Natural killer cell (primary cell): Measurements from ENCODE around the gene PPDPF. TPM values are rescaled to one million over a fixed set of nuclear protein-coding genes. Genes with fewer than 3 reads are reported as not detected.

Experiments used
- ATAC-seq, 3 donors: fragments of 150-1000 bp in 2 of 3; fragments of 200-7000 bp in 1 of 3; cut with Tn5 transposase; 1 replicate in 1 of 3; 2 replicates in 2 of 3; pipeline ENCODE4 v1.10.0; 2021; ENCODE audit warnings: mild to moderate bottlenecking in 2 of 3, moderate library complexity in 2 of 3
- DNase-seq, 2 donors: peaks; one replicate each; pipeline versions ENCODE4 v3.0.0 to v3.0.0-alpha.2; 2013 to 2021; ENCODE audit warnings: mixed read lengths in 1 of 2
- H3K27ac ChIP-seq: one replicate; pipeline ENCODE4 v1.5.1; 2013; ENCODE audit warnings: mild to moderate bottlenecking, low read length
- H3K27me3 ChIP-seq: one replicate; pipeline ENCODE4 v1.6.1; 2013; ENCODE audit warnings: low read length; ENCODE audit not compliant: control insufficient read depth, insufficient read depth
- H3K36me3 ChIP-seq: one replicate; pipeline ENCODE4 v1.6.1; 2013; ENCODE audit warnings: low read length; ENCODE audit not compliant: control insufficient read depth, insufficient read depth
- H3K4me1 ChIP-seq: one replicate; pipeline ENCODE4 v1.6.1; 2013; ENCODE audit warnings: low read length; ENCODE audit not compliant: control insufficient read depth, insufficient read depth
- H3K4me3 ChIP-seq: one replicate; pipeline ENCODE4 v1.5.1; 2013; ENCODE audit warnings: low read length
- H3K9me3 ChIP-seq: one replicate; pipeline ENCODE4 v1.6.1; 2013; ENCODE audit warnings: low read length; ENCODE audit not compliant: control insufficient read depth, insufficient read depth
- H3K27ac Mint-ChIP-seq, 2 donors: one replicate each; pipeline ENCODE4 v1.8.0; 2022; ENCODE audit warnings: mild to moderate bottlenecking in 2 of 2, mixed read lengths in 2 of 2, moderate library complexity in 1 of 2
- H3K27me3 Mint-ChIP-seq, 2 donors: one replicate each; pipeline ENCODE4 v1.8.0; 2022; ENCODE audit warnings: low read depth in 2 of 2, mixed read lengths in 2 of 2
- H3K36me3 Mint-ChIP-seq: one replicate; pipeline ENCODE4 v1.8.0; 2022; ENCODE audit warnings: mixed read lengths
- H3K4me1 Mint-ChIP-seq, 2 donors: one replicate each; pipeline ENCODE4 v1.8.0; 2022; ENCODE audit warnings: mixed read lengths in 2 of 2
- H3K4me3 Mint-ChIP-seq: one replicate; pipeline ENCODE4 v1.8.0; 2022; ENCODE audit warnings: mild to moderate bottlenecking, moderate library complexity, mixed read lengths
- H3K9me3 Mint-ChIP-seq, 2 donors: one replicate each; pipeline ENCODE4 v1.8.0; 2022; ENCODE audit warnings: mixed read lengths in 2 of 2
- CTCF ChIP-seq: fragments of 200-600 bp; IDR thresholded peaks from one replicate; pipeline ENCODE4 v1.8.0; 2022; ENCODE audit warnings: antibody characterized with exemption
- WGBS: methylation state at CpG from one replicate; pipeline ENCODE4 v1.1.7; 2013; ENCODE audit warnings: missing lambda C conversion rate; ENCODE audit not compliant: insufficient coverage; 5-methylcytosine and 5-hydroxymethylcytosine counted together
- intact Hi-C: fragments of 100-400 bp; cut with micrococcal nuclease; formaldehyde crosslinking; loops from one replicate; pipeline ENCODE4 v1.14.2; 2022
- total RNA-seq, 4 donors: library from RNA; stranded (reverse); fragments of 120-200 nt in 1 of 4; gene quantifications; one replicate each; pipeline versions ENCODE4 v1.2.3 to v1.2.4, GENCODE V29; 2013 to 2022

The PPDPF gene
- total RNA-seq, 3 donors from 2014 or later (not counting 1 experiment from before 2014, with no cell fraction given) = 95.5 to 197 (median 159) TPM

GRCh38 chr20:63531686-63532448 is 11.3 kb downstream of the PPDPF start:
- WGBS = 93% methylated on average over 26 of the region's 27 CpGs
- no peaks in the 10 kb centered on the region for H3K36me3 Mint-ChIP-seq

GRCh38 chr20:63532449-63532971 is 11.9 kb downstream of the PPDPF start:
- Mint-ChIP-seq H3K4me3 (no peak overlapping the region), H3K4me1 (peaks cover 0 to 13% of the 10 kb centered on the region in 2 donors), H3K27ac (no peak overlapping the region), H3K27me3 (peaks cover 0 to 4% of the 10 kb centered on the region in 2 donors), H3K36me3 (no peaks in the 10 kb centered on the region), H3K9me3 (no peaks in the 10 kb centered on the region)
- H3K27ac ChIP-seq = no peak overlapping the region
- no peak overlapping the region for H3K4me3 ChIP-seq
- peaks cover 12% of the 10 kb centered on the region for H3K4me1 ChIP-seq
- H3K27me3 ChIP-seq = no peaks in the 10 kb centered on the region
- intact Hi-C loops = no loop called here
- no peak for DNase-seq
- ATAC-seq = no peak
- TF ChIP-seq CTCF = no peak
- WGBS = 79% methylated on average over 24 of the region's 24 CpGs
- no peaks in the 10 kb centered on the region for H3K36me3 ChIP-seq
- no peaks in the 10 kb centered on the region for H3K9me3 ChIP-seq

More at GRCh38 chr20:63531686-63532448, 11.3 kb downstream of the PPDPF start:
- no peaks in the 10 kb centered on the region for H3K36me3 ChIP-seq
- peaks cover 0 to 7% of the 10 kb centered on the region in 2 donors for H3K4me1 Mint-ChIP-seq
- no peak for ATAC-seq
- intact Hi-C loops = no loop called here
- peaks cover 5% of the 10 kb centered on the region for H3K4me1 ChIP-seq
- H3K4me3 ChIP-seq = no peak overlapping the region
- H3K9me3 Mint-ChIP-seq = no peaks in the 10 kb centered on the region
- H3K27me3 Mint-ChIP-seq = peaks cover 0 to 4% of the 10 kb centered on the region in 2 donors
- H3K4me3 Mint-ChIP-seq = no peak overlapping the region
- H3K27me3 ChIP-seq = no peaks in the 10 kb centered on the region
- no peak overlapping the region for H3K27ac ChIP-seq
- TF ChIP-seq CTCF = no peak
- DNase-seq = no peak
- H3K27ac Mint-ChIP-seq = no peak overlapping the region
- no peaks in the 10 kb centered on the region for H3K9me3 ChIP-seq

- DNase-seq (no peak), ATAC-seq (no peak)
- H3K9me3 Mint-ChIP-seq = no peaks in the 10 kb centered on the region
- H3K4me3 Mint-ChIP-seq = no peak overlapping the region
- Histone ChIP-seq H3K27ac (no peak overlapping the region), H3K9me3 (no peaks in the 10 kb centered on the region), H3K36me3 (no peaks in the 10 kb centered on the region), H3K4me3 (no peak overlapping the region), H3K4me1 (peaks cover 20% of the 10 kb centered on the region), H3K27me3 (no peaks in the 10 kb centered on the region)
- no peak overlapping the region for H3K27ac Mint-ChIP-seq
- 86% methylated on average over 14 of the region's 14 CpGs for WGBS
- peaks cover 0 to 20% of the 10 kb centered on the region in 2 donors for H3K4me1 Mint-ChIP-seq
- intact Hi-C loops = no loop called here
- peaks cover 0 to 4% of the 10 kb centered on the region in 2 donors for H3K27me3 Mint-ChIP-seq
- no peaks in the 10 kb centered on the region for H3K36me3 Mint-ChIP-seq
- no peak for TF ChIP-seq CTCF
These were observed 12.8 kb downstream of the PPDPF start for GRCh38 chr20:63533388-63533787.
